Measurements from ENCODE around the gene ARHGEF28.

DNA sequence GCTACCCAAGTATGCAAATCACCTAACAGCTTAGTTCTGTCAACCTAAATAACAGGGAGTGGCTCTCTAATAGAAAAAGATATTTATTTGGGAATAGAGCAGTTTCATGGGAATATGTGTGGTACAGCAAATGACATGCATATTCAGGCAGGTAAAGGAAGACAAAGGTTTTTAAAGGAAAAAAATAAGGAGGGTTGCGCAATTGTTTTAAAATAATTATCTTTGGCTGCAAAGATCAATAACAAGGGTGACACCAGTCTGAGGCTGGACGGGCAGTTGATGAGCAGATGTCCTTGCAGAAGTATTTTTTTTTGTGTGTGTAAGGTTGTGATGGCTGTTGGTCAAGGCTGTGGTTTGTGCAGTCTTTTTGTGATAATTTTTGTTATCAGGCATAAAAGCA lies 332.0 kb downstream of the ARHGEF28 start:
- TF ChIP-seq, protein P1, sequence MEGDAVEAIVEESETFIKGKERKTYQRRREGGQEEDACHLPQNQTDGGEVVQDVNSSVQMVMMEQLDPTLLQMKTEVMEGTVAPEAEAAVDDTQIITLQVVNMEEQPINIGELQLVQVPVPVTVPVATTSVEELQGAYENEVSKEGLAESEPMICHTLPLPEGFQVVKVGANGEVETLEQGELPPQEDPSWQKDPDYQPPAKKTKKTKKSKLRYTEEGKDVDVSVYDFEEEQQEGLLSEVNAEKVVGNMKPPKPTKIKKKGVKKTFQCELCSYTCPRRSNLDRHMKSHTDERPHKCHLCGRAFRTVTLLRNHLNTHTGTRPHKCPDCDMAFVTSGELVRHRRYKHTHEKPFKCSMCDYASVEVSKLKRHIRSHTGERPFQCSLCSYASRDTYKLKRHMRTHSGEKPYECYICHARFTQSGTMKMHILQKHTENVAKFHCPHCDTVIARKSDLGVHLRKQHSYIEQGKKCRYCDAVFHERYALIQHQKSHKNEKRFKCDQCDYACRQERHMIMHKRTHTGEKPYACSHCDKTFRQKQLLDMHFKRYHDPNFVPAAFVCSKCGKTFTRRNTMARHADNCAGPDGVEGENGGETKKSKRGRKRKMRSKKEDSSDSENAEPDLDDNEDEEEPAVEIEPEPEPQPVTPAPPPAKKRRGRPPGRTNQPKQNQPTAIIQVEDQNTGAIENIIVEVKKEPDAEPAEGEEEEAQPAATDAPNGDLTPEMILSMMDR (IDR thresholded peaks at IDR 0.05; ENCODE audit: borderline replicate concordance, extremely low read depth, low read length, poor library complexity, severe bottlenecking): no peak
- TF ChIP-seq EZH2 (IDR thresholded peaks at IDR 0.05; ENCODE audit: borderline replicate concordance, low read depth, low read length, severe bottlenecking): no peak

Data from DND-41 (cell line).